Central memory CD4-positive, alpha-beta T cell (primary cell): ENCODE measurements around the gene C6orf118.

Experiments
- DNase-seq: peaks from one replicate; pipeline ENCODE4 v3.0.0; 2022

Gene C6orf118

DNA sequence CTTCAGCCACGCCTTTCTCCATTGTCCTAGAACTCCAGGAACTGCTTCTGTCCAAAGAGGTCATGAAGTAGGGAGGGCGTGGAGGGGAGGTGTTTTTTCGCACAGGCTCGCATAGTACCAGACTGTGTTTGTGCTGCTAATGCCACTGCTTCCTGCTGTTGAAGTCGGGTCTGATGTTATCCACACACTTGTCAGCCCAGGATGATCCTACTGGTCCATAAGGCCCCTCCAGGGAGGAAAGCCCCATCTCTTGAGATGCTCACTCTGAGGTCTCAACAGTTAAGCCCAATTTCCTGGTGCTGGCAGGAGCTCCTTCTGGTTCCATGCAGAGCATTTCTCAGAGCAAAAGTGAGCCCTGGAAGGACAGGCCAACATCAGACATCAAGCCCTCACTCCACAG lies 65.6 kb downstream of the C6orf118 start:
- DNase-seq: no peak

DNA sequence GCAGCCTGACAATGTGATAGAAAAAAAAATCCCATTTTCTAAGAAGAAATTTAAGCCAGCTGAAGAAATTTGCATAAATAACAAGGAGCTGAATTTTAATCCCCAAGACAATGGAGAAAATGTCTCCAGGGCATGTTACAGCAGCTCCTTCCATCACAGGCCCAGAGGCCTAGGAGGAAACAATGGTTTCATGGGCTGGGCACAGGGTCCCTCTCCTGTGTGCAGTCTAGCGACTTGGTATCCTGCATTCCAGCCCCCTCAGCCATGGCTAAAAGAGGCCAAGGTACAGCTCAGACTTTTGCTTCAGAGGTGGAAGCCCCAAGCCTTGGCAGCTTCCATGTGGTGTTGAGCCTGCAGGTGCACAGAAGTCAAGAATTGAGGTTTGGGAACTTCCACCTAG lies 73.1 kb downstream of the C6orf118 start:
- DNase-seq: no peak

DNA sequence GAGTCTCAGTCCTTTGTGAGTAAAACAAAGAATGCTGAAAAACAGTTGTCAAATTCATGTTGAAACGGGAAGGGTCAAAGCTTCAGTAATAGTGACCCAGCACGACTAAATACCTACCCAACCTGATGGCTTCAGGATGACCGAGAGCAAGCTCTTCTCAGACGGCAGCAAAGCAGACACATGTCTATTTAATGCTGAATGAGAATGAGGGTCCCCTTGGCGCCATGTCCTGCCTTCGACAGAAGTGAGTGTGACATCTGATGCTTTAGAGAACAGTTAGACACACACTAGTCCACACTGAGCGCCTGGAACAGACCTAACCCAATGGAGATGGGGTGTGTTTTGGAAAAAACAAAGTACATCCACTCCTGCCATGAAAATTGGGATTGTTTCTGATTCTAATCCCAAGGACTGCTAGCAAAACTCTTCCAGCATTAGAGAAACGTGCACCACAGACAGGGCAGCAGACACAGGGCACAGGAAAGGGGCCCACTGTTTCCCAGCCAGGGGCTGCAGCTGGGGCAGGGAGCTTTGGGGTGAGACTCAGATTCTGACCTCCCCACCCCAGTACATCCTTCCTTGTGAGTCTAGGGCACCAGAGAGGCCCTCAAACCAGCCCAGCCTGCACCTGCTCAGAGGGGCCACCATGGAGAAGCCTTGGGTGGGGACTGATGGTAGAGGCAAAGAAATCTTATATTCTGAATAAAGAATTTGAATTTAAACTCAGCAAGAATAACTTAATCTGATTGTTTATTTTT lies 76.5 kb downstream of the C6orf118 start:
- DNase-seq: no peak

DNA sequence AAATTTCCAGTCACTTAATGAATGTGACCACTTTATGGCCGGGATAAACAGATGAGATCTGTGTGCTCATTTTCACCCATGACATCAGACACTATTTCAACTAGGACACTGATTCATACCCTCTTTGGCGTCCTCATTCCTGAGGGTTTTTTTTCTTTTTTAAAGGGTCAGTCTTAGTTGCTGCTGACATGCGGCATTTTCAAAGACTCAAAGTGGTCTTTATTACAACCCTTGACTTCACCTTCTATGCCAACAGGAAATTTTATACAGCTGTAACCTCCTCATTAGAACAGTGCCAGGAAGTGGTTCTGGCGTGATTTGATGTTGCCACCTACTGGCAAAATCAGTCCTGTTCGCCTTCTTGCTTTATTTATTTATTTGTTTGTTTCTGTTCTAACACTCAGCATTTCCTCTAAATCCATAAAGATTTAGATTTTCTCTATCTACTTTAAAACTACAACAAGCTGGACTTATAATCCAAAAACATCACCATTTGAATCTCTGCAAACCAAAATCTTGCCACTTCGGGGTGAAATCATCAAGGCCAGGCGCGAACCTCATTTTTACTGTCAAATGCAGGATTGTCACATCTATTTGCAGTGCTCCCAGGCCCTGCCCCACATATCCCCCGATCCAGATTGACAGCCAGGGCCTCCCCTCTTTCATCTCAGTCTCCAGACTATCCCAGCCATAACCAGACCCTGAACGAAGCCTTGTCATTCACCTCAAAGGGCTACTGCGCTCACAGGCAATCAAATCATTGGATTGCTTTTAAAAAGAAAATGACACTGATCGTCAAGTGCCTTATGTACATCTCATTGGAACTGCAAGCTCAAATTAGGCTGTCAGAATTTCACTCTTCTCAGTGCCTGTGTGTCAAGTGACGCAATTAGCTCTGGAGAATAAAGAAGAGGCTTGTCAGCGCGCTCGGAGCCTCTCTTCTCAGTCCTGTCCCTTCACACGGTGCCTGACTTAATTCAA lies 77.5 kb downstream of the C6orf118 start:
- no peak for DNase-seq

GRCh38 chr6:165231177-165231576 lies 78.2 kb downstream of the C6orf118 start:
- no peak for DNase-seq
